HG03354 (cell line): Measurements from ENCODE around the gene WDR5B.
A peak's percentile ranks its signal among the peaks of the same experiment; 100 is the strongest.
"Not testable (repeated sequence)": the region's sequence is repeated elsewhere in the genome, so short reads cannot be mapped to it uniquely, and the experiment has no call there.

Experiments used
- ATAC-seq: cut with Tn5 transposase; IDR thresholded peaks from one replicate; pipeline ENCODE4 v1.9.1; 2021; ENCODE audit warnings: mild to moderate bottlenecking; ENCODE audit not compliant: unreplicated experiment, poor library complexity, severe bottlenecking

The WDR5B gene

GRCh38 chr3:122415762-122416654 is at the start of gene WDR5B:
Gene WDR5B (minus strand): TSS chr3:122416062. CDS start chr3:122415528, 534 bp downstream.
- ATAC-seq: peak; percentile 84

- ATAC-seq: no peak
Measured at GRCh38 chr3:122464659-122465058, 48.8 kb upstream of the WDR5B start.

- no peak for ATAC-seq
Measured at GRCh38 chr3:122462406-122462805, 46.5 kb upstream of the WDR5B start.

DNA sequence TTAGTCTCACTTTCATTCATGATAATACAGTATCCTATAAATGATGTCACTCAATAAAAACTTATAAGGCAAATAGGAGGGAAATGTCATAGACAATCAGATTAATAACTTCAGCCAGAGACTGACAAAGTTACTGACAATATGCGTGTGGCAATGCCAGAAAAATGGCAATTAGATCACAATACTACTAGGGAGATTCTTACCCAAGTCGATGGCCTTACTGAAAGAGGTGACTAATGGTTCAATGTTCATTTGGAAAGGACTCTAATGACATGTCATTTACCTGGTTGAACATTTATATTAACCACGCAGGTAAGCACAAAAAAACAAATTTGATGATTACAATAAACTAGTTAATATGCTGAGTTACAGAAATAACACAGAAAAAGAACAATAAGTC is 45.9 kb upstream of the WDR5B start:
- ATAC-seq: no peak

DNA sequence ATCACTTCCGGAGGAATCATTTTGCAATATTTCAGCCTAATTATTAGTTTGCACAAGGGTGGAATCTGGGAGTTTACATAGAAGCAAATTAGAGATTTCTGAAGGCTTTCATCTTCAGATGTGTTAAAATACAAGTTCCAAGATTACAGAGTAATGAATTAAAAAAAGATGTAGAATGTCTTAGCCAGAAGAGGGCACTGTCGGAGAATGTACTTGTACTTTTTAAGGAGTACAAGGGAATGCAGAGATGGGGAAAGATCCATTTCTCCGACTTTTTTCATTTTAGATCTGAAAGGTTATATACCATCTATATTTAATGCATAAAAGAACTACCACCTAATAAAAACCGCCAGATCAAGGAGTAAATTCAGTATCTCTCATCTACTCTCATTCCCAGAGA is 43.1 kb upstream of the WDR5B start:
- no peak for ATAC-seq

DNA sequence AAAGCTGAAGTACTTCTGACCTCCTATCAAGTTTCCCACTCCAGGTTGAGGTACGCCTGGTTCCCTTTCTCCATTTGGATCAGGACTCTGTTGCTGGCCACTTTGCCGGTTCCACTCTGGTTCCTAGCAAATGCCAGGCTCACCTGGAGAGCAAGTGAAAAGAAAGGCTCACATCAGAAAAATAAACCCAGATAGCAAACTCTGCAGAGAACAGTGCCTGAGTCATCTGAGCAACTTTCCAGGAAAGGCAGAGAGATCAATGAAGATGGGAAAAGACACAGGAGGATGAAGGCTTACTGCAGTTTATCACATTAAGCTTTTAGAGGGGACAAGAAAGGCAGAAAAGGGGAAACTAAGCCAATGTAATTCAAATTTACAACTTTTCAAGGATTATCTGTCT is 41.8 kb upstream of the WDR5B start:
- no peak for ATAC-seq

DNA sequence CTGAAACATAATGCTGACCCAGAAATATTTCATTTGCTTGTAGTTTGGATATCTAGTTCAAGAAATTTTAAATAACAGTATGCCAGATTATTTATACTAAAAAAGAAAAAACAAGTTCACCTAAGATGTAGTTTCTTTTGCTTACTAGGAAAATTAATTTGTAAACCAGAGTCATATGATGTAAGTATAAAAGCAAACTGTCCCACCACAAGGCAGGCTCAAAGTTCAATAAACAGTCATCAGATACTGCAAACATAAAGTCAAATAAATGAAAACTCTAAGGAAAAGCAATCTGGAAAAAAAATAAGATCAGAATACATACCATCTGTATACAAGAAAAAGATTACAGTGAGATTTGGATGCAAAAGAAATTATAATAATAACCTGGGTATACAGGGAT is 40.2 kb upstream of the WDR5B start:
- ATAC-seq: no peak

DNA sequence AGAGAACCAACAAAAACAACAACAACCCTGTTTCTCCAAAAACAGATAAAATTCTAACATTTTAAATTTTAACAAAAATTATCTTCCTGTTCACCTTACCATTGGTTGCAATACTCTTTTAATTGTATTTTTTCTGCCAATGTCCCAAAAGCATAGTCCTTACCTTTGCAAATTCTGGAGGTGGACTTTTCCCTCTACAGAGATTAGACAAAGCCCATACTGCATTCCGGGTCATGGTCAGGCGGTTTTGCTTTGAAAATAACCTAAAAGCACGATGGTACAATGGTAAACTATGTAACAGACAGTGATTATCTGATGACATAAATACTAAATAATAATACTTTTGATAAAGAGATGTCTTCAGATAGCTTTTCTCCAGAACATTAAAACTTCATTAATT is 35.5 kb upstream of the WDR5B start:
- ATAC-seq: no peak

- not testable (repeated sequence) for ATAC-seq
Measured at GRCh38 chr3:122448218-122448617, 32.4 kb upstream of the WDR5B start.

DNA sequence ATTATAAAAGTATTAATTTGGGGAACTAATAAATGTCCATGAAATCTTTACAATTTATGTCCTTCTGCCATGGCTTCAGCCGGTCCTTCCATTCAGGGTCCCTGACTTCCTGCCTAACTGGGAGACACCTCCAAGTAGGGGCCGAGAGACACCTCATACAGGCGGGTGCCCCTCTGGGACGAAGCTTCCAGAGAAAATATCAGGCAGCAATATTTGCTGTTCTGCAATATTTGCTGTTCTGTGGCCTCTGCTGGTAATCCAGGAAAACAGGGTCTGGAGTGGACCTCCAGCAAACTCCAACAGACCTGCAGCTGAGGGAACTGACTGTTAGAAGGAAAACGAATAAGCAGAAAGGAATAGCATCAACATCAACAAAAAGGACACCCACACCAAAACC is 28.6 kb upstream of the WDR5B start:
- ATAC-seq: not testable (repeated sequence)

DNA sequence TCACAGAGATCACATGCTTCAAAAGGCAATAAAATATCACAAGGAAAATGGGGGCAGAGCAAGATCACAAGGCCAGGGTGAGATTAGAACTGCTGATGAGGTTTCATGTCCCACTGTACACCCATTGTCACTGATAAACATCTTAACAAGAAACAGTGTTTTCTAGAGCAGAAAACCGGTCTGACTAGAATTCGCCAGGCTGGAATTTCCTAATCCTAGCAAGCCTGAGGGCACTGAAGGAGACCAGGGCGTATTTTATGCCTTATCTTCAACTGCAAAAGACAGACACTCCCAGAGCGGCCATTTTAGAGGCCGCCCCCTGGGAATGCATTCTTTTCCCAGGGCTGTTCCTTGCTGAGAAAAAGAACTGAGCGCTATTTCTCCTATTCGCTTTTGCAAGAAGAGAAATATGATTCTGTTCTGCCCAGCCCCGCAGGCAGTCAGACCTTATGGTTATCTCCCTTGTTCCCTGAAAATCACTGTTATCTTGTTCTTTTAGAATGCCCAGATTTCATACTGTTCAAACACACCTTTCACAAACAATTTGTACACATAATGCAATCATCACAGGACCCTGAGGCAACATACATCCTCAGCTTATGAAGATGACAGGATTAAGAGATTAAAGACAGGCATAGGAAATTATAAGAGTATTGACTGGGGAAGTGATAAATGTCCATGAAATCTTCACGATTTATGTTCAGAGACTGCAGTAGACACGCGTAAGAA is 28.1 kb upstream of the WDR5B start:
- not testable (repeated sequence) for ATAC-seq

DNA sequence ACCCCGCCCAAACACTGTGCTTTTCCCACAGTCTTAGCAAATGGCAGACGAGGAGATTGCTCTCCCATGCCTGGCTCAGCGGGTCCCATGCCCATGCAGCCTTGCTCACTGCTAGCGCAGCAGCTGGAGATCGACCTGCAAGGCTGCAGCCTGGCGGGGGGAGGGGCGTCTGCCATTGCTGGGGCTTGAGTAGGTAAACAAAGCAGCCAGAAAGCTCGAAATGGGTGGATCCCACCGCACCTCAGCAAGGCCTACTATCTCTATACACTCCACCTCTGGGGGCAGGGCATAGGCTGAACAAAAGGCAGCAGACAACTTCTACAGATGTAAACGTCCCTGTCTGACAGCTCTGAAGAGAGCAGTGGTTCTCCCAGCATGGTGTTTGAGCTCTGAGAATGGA is 27.2 kb upstream of the WDR5B start:
- ATAC-seq: no peak

DNA sequence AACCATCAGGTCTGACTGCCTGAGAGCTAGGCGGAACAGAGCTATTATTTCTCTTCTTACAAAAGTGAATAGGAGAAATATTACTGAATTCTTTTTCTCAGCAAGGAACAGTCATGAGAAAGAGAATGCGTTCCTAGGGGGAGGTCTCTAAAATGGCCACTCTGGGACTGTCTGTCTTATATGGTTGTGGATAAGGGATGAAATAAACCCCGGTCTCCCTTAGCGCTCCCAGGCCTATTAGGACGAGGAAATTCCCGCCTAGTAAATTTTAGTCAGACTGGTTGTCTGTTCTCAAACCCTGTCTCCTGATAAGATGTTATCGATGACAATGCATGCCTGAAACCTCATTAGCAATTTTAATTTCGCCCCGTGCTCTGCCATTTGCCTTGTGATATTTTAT is 20.1 kb upstream of the WDR5B start:
- no peak for ATAC-seq

DNA sequence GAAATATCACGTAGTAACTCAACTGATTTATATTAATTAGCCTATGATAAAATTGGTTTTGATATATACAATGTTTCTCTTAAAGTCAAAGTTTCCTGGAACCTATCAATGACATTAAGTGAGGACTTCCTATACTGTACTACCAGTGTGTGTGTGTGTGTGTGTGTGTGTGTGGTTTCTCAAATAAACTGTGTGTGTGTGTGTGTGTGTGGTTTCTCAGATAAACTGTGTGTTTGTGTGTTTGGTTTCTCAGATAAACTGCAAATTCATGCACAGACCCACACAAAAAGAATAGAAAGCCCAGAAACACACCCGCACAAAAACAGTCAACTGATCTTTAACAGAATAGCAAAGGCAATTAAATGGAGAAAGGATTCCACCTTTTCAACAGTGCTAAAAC is 14.5 kb upstream of the WDR5B start:
- no peak for ATAC-seq

- ATAC-seq: no peak
Measured at GRCh38 chr3:122427857-122428471, 12.1 kb upstream of the WDR5B start.

GRCh38 chr3:122421836-122422235 is 6.0 kb upstream of the WDR5B start:
- no peak for ATAC-seq

- ATAC-seq: no peak
Measured at GRCh38 chr3:122421101-122421500, 5.2 kb upstream of the WDR5B start.

- ATAC-seq: no peak
Measured at GRCh38 chr3:122416966-122417365, 1.1 kb upstream of the WDR5B start.

DNA sequence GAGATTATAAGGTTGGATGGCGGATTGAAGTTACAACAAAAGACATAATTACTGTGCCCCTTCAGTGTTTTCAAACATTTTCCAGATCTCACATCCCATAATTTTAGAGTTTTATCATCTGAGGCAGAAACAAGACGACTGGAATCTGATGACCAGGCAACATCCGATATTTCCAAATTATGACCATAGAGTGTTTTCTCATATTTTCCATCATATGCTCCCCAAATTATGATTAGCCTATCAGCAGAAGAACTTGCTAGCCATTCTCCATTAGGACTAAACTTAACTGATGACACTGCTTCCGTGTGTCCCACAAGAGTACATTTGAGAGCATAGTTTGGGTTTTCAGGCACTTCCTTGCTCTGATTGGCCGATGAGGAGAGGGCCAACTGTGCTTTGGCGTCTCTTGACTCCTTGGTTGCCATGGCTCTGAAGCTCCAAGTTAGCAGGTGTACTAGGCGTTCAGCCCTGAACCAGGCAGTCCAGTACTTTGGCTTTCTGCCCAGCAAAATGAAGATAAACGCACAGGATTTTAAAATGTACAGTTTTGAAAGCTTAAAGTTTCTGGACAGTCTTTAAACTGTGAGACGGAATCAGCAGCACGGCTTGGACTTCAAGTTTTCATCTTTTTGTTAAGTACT is 638 bp downstream of the WDR5B start:
- peak; percentile 74 for ATAC-seq

DNA sequence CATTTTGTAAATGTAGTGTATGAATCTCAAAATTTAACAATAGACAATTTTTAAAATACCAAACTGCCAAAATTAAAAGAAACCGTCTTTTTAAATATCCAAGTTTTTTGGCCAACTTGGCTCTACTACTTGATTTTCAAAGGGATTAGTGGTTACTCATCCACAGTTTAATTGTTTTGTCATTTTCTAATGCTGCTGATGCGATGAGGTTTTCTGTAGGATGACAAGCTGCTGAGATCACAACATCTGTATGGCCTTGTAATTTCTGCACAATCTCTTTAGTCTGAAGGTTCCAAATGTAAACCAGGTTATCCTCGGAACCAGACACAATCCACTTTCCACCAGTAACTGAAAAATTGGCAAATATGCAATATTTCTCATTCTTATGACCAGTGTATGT is 1.5 kb downstream of the WDR5B start:
- ATAC-seq: no peak
